SKM-1 (cell line): ENCODE results near the gene GAGE13.
"Not testable (repeated sequence)": the region's sequence is repeated elsewhere in the genome, so short reads cannot be mapped to it uniquely, and the experiment has no call there.

ENCODE experiments used
- DNase-seq: peaks from one replicate; lab custom pipeline; 2025; ENCODE audit not compliant: unreplicated experiment; lab: John Stamatoyannopoulos, UW

The GAGE13 gene

DNA sequence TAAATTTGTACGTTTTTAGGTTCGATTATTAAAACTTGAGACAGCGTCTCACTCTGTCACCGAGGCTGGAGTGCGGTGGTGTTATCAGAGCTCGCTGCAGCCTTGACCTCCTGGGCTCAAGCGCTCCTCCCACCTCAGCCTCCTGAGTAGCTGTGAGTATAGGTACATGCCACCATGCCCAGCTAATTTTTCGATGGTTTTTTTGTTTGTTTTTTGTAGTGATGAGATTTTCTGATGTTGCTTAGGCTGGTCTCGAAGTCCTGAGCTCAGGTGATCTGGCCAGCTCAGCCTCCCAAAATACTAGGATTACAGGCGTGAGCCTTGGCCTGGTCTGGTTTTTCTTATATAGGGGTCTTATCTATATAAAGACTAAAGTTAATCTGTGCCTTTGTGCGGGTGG lies 961 bp upstream of the GAGE13 start:
- DNase-seq, result not testable (repeated sequence)

- not testable (repeated sequence) for DNase-seq
Measured at GRCh38 chrX:49331841-49332240, 459 bp downstream of the GAGE13 start.

DNA sequence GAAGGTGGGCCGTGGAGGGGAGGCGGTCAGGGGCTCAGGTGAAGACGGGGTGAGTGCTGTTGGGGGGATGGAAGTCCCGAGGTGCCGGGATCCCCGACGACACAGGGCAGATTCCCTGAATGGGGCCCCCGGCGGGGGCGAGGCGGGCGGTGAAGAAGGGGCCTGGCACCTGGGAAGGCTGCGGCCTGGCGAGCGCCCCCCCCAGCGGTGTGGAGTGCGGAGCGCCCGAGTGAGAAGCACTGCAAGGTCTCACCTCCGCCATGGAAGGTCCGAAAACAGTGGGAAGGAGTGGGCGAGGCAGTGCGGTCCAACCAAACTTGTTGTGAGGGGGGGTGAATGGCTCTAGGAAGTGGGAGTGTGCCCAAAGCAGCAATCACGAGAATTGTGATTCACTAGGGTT lies 10.1 kb downstream of the GAGE13 start:
- not testable (repeated sequence) for DNase-seq

GRCh38 chrX:49344496-49345175 lies 13.3 kb downstream of the GAGE13 start:
- not testable (repeated sequence) for DNase-seq

DNA sequence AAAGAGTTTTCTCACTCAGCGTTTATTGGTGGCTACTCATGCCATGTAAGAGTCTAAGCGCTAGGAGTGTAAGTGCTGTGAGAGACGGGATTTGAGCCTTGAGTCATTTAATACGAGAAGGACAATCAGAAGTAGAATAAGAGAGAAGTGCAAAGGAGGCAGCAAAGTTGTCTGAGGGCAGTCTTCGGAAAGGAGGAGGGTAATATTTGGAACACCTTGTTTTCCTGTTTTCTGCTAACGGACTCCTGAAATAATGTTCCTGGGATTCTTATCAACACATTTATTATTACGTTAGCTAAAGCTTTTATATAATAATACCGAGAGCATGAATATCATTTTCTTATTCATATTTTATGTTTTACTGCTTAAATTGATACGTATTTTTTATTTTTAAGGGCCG lies 14.0 kb downstream of the GAGE13 start:
- DNase-seq, result not testable (repeated sequence)

DNA sequence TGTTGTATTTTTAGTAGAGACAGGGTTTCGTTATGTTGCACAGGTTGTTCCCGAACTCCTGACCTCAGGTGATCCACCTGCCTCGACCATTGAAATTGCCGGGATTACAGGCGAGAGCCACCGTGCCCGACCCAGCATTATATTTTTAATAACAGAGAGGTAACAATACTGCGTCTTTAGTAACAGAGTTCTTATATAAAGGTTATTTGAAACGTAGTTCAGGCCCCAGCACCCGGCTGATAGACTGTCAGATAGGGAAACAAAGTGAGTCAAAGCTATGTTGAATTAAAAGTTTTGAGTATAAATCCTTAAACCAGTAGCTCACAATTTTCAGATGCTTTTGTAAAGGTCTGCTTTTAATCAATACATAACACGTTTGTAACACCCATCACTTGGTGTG lies 14.8 kb downstream of the GAGE13 start:
- DNase-seq, result not testable (repeated sequence)
